ENCODE data around the gene RAVER2.

The RAVER2 gene

DNA sequence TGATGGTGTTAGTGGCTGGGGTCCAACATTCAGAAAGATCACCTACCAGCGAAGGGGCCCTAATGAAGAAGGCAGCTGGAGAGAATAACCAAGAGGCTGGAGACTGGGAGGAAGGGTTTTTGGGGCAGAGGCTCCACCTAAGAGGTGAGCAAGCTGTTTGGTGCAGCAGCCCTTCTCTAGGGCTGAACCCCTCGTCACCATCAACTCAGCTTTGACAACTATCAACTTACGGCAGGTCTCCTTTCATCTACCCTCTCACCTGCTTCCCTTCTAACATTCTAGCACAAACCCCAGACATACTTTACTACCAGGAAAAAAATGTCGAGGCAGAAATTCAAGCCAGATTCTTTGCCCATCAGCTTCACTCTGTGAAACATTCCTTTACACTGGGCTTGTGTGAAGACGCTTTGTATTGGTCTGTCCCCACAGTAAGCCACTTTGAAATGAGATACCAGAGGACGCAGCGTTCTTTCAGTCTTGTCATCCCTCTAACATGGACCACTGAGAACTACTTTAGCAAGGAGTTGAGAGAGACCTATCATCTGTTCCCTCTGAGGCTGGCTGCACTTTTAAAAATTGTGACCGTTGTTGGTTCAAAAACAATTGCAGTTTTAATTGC, 84.6 kb downstream of the RAVER2 start:
- TF ChIP-seq, protein P1, sequence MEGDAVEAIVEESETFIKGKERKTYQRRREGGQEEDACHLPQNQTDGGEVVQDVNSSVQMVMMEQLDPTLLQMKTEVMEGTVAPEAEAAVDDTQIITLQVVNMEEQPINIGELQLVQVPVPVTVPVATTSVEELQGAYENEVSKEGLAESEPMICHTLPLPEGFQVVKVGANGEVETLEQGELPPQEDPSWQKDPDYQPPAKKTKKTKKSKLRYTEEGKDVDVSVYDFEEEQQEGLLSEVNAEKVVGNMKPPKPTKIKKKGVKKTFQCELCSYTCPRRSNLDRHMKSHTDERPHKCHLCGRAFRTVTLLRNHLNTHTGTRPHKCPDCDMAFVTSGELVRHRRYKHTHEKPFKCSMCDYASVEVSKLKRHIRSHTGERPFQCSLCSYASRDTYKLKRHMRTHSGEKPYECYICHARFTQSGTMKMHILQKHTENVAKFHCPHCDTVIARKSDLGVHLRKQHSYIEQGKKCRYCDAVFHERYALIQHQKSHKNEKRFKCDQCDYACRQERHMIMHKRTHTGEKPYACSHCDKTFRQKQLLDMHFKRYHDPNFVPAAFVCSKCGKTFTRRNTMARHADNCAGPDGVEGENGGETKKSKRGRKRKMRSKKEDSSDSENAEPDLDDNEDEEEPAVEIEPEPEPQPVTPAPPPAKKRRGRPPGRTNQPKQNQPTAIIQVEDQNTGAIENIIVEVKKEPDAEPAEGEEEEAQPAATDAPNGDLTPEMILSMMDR (IDR thresholded peaks at IDR 0.05; ENCODE audit: low read depth, low read length): no peak
- no peak for DNase-seq (ENCODE audit: extremely low read depth, low read depth)

DNA sequence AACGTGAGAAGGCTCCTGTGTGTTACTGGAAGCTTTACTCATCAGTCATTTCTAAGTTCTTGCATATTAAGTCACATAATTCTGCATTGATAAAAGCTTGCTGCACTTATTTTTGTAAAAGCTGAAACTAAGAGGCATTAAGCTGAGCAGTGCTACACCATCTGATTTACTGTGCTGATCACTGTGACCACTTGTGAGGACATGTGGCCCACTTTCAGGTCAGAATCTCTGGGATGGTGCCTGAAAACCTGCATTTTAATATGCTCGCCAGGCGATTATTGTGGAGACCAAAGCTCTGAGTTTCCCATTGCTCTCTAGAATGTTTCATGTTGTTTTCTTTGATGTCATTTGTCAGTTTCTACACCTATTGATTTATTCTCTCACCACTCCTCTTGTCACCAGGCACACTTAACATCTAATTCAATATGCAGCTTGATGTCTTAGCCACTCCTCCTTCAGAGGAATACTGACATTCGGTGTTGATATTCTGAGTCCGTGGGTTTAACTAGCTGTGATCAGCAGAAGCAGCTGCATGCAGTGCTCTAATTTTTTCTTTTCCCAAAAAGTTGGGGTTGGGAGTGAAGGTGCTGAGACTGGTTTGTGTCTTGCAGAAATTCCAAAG, 85.3 kb downstream of the RAVER2 start:
- DNase-seq (ENCODE audit: extremely low read depth, low read depth): no peak
- TF ChIP-seq, protein P1 (IDR thresholded peaks at IDR 0.05; ENCODE audit: low read depth, low read length): no peak

DNA sequence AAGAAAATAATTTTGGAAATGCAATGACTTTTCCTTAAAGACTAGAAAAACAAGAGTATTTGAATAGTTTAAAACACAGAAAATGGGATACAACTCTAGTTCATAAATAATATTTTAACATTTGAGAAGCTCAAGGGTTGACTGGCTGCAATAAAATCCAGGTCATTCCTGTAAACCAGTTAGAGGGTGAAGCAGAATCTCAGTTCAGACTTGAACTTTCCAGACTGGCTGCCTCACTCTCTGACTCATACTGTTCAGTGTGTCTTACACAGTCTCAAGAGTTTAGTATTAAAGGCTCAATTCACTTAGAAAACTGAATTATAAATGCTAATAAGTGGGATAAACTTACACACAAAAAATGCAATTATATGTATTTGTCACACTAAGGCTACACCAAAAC, 89.9 kb downstream of the RAVER2 start:
- TF ChIP-seq, protein P1 (IDR thresholded peaks at IDR 0.05; ENCODE audit: low read depth, low read length): no peak
- DNase-seq (ENCODE audit: extremely low read depth, low read depth): no peak

DNA sequence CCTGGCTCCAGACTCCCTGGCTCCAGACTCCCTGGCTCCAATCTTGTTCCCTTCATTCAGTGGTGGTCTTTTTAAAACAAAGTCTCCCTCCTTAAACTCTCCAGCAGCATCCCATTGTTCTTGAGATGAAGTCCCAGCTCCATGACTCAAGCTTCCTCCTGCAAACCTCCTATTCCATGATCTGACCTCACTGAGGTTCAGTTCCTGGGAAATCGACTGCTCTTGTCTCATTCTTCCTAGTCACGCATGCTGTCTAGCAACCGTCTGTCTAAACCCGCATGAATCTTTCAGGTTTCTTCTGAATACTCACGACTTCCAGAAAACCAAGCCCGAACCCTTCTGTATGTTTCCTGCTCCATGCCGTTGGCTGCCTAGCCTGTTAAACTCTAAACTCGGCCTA, 91.9 kb downstream of the RAVER2 start:
- TF ChIP-seq, protein P1 (IDR thresholded peaks at IDR 0.05; ENCODE audit: low read depth, low read length): no peak
- DNase-seq (ENCODE audit: extremely low read depth, low read depth): no peak

DNA sequence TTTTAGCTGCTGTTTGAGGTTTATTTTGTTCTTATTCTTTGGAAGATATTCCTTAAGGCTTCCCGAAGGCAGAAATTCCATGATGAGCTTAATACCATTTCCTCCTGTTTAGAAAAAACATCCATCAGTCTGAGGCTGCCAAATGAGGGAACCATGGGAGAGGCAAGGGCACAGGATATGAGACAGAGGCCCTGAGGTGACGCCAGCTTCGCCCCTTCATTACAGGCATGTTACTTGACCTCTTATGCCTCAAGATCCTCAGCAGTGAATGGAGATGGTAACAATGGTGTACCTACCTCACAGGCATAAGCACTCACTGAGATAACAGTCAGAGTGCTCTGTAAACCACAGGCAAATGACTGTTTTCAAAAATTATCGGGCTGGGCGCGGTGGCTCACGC, 93.6 kb downstream of the RAVER2 start:
- TF ChIP-seq, protein P1 (IDR thresholded peaks at IDR 0.05; ENCODE audit: low read depth, low read length): no peak
- DNase-seq (ENCODE audit: extremely low read depth, low read depth): no peak

DNA sequence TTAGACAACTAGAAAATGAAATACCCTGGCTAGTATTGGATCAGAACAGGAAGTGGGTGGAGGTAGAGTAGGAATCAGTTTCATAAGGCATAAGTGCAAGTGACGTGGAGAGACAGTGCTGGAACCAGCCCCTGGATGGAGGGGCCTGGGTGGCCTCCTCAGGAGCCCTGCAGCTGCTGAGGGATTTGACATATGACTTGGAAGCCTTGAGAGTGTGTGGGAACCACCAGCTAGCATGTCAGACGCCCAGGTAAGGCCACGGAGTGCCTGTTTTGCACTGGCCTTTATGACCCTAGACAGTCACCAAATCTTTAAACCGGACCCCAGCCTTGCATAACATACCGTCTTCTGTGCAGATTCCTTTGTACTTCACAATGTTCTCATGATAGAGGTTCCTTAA, 94.4 kb downstream of the RAVER2 start:
- TF ChIP-seq, protein P1 (IDR thresholded peaks at IDR 0.05; ENCODE audit: low read depth, low read length): no peak
- no peak for DNase-seq (ENCODE audit: extremely low read depth, low read depth)

DNA sequence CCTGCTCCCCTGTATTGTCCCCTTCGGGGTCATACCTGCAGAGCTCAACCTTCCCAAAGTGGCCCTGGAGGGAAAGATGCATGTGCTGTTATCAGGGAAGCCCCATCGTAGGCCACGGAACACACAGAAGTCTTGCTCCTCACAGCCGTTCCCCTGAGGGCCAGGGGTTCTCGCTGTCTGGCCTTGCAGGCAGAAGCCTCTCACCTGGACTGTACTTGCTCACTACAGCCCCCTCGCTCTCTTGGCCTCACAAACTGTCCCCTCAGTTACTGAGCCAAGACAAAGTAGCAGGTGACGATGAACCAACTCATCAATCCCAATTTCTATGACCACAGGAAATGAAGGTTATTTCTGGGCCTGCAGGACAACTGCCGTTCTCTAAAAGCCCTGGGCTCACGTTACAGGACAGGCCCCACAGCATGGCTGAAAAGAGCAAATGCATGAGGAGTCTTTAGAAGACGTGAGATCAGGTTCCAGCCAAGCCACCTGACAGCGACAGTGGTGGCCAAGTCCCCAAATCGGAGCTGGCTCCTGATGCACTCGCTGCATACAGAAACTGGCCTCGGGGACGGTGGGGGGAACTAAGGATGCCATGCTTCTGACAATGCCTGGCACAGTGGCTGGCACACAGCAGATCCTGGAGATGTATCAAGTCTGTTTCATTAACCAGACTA, 95.0 kb downstream of the RAVER2 start:
- DNase-seq (ENCODE audit: extremely low read depth, low read depth): no peak
- TF ChIP-seq, protein P1 (IDR thresholded peaks at IDR 0.05; ENCODE audit: low read depth, low read length): no peak

Measured in AG09319 (cell line).